ENCODE data around the gene MXD3. TPM values are rescaled to one million over a fixed set of nuclear protein-coding genes. Genes with fewer than 3 reads are reported as not detected.
"Not testable (repeated sequence)": the region's sequence is repeated elsewhere in the genome, so short reads cannot be mapped to it uniquely, and the experiment has no call there.

The MXD3 gene
- total RNA-seq, 2 donors from 2014 or later = 8.3 to 12.9 TPM

GRCh38 chr5:177309351-177310191, 2.1 kb downstream of the MXD3 start:
- DNase-seq (peak; percentile 74 to 78), ATAC-seq (peak; percentile 36)
- intact Hi-C loops (cut with DNase I, micrococcal nuclease) = loop anchor here in 1 of 2 donors (10.0 kb wide), 1 partner anchor 55 kb away; no protein-coding TSS in a partner anchor

DNA sequence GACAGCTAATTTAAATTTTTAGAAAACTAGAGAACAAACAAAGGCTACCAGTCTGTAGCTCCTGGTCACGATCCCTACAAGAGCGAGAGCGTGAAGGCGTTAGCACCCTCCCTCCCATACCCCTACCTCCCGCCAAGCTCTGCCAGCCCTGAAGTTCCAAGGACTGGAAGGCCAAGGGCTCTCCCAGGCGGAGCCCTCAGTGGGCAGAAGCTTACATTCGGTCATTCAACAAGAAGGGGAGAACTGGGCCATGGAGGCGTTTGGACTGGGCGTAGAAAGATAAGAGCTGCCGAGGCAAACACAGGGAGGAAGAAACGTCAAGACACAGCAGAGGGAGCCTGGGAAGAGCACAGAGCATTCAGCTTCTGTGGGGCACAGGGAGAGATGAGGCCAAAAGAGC, 3.0 kb downstream of the MXD3 start:
- intact Hi-C loops (cut with DNase I, micrococcal nuclease) = no loop called here
- DNase-seq (no peak), ATAC-seq (no peak)

DNA sequence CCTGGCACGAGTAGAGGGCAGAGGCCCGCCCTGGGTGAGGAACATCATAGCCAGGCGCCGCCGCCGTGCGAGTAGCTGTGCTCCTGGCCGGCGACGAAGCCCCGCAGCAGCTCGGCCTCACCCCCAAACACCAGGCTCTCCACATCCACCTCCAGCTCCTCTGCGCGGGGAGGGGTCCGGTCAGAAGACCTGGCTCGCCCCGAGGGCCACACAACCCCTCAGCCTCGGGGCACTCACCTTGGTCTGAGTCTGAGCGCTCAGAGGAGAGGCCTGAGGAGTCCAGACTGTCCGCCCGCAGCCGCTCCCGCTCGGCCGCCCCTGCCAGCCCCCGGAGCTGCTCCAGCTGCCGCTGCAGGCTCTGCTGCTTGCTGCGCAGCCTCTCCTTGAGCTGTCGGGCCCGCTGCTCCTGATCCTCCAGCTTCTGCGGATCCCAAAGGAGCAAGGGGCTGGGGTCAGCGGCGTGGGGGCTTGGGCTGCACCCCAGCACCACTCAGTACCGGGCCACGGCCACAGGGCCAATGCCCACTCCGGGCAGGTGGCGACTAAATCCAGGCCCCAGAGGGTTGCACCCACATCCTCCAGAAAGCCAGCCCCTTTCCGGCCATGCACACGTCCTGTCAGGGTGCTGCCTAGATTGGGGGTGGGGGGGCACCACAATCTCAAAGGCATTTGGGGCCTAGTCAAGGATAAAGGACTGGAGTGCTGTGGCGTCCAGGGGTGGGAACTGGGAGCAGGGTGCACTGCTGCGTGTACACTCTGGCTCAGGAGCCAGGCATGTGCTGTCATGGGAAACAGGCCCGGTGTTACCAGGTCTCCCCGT, 3.9 kb downstream of the MXD3 start:
- intact Hi-C loops (cut with DNase I, micrococcal nuclease) = no loop called here
- DNase-seq = peak in 1 of 2 donors; percentile 28

DNA sequence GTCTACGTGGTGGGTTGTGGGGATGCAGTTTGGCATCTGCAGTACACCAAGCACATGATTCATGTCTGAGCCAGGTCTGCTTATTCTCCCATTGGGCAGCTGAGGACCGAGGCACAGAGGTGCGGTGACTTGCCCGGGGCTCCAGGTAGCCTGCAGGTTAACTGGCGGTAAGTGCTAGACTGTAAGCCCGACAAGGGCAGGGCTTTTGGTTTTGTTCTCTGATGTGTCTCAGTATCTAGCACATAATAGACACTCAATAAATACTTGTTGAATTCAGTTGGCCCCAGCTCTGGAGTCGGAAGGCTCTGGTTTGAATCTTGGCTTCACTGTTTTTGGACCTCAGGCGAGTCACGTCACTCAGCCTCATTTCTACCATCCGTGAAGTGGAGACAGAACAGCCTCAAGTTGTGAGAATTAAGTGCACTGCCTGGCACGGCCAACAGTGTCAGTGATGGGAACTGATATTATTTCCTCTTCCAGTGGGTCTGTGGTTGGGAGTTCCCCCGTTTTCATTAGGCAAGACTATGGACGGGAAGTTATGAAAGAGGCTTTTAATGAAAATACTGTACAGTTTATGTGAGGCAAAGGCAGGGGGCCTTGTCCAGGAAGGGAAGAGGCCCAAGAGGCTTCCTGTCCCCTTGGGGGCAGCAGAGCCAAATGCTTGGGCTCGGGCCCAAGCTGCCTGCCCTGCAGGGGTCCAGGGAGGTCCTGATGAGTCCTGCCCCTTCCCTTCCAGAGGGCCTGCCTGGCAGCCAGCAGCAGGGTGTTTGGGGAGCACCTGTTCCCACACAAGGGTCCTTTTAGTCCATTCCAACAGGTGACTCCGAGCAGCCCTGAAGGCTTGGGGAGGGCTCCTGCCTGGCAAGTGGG, 4.8 kb downstream of the MXD3 start:
- intact Hi-C loops (cut with DNase I, micrococcal nuclease) = no loop called here
- peak in 1 of 2 donors; percentile 27 for DNase-seq
- ATAC-seq = no peak

More for the DNA sequence above, 3.9 kb downstream of the MXD3 start:
- no peak for ATAC-seq

DNA sequence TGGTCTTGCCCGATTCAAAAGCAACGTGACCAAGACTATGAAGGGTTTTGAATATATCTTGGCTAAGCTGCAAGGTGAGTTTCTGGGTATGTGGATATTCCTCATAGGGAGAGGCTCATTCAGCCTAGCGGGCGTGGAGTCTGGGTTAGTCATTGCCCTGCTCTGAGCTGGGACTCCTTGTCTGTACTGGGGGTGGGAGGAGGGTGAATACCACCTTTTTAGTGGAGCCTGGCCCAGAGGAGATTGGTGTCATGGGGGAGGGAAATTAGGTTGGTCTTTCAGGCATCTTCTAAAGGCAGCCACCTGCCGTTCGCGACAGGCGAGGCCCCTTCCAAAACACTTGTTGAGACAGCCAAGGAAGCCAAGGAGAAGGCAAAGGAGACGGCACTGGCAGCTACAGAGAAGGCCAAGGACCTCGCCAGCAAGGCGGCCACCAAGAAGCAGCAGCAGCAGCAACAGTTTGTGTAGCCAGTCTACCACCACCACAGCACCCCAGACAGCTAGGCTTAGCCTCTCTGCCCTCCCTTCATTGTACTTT, 5.5 kb downstream of the MXD3 start:
- DNase-seq; ATAC-seq; intact Hi-C loops (cut with DNase I, micrococcal nuclease): not testable (repeated sequence)

DNA sequence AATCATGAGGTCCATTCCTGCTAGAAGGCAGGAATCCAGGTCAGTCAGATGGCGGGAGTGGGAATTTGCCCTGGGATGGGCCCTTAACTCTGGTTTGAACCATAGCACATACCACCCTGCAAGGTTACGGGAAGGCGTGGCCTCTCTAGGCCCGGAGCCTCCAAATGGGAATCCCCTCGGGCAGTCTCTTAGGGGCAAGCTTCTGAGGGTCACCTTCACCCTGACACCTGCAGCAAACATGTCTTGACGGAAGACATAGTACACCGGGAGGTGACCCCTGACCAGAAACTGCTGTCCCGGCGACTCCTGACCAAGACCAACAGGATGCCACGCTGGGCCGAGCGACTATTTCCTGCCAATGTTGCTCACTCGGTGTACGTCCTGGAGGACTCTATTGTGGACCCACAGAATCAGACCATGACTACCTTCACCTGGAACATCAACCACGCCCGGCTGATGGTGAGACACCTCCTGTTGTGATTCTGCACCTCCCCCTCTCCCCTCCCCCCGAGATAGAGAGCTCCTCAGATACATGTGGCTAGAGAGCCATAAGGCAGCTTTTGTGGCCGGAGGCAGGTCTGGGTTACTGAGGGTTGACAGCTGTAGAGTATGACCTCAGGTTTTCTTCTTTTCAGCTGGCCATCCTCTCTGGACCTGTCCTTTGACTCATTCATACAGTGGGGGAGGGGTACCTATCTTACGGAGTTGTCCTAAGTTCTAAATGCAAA, 7.1 kb downstream of the MXD3 start:
- ATAC-seq (peak; percentile 62), DNase-seq (peak; percentile 85 to 88)
- intact Hi-C loops (cut with DNase I, micrococcal nuclease) = no loop called here

GRCh38 chr5:177303925-177304391, 7.7 kb downstream of the MXD3 start:
- DNase-seq (peak in 1 of 2 donors; percentile 57), ATAC-seq (peak; percentile 9)
- intact Hi-C loops (cut with DNase I, micrococcal nuclease) = no loop called here

- peak; percentile 84 to 95 for DNase-seq
- intact Hi-C loops (cut with DNase I, micrococcal nuclease) = no loop called here
- ATAC-seq = peak; percentile 62
Measured at GRCh38 chr5:177303121-177303924, 8.4 kb downstream of the MXD3 start, which contains the start of the genes PRELID1 and RAB24. Gene PRELID1 (plus strand): TSS chr5:177303799. CDS start chr5:177303986, 187 bp downstream. Gene RAB24 (minus strand): TSS chr5:177303719. CDS start chr5:177303288, 431 bp downstream.

DNA sequence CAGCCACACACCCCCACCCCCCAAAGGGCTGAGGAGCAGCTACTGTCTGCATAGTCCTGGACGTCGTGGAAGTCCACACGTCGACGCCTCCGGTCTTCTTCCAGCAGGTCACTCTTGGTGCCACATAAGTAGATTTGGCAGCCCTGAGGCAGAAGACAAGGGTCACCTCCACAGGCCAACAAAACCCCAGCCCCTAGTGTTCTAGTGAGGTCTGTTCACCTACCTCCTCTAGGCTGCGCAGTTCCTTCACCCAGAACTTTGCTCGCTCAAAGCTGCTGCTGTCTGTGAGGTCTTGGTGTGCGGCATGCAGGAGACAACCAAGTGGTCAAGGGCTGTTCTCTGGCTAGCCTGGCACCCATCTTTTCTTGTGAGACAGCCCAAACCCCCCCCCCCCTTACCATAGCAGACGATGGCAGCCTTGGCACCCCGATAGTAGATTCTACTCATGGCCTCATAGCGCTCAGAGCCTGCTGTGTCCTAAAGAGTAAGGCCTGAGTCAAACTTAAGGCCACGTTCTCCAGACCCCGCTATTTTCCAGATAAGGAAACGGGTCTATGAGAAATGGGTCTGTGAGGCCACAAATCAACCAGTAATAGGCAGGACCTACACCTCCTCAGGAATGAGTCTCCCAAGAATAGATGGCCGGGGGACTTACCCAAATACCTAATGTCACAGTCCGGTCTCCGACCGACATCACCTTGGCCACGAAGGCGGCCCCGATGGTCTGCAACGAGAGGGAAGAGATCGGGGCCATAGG, 9.2 kb downstream of the MXD3 start:
- peak in 1 of 2 donors; percentile 47 for DNase-seq
- no peak for ATAC-seq
- intact Hi-C loops (cut with DNase I, micrococcal nuclease) = no loop called here

- intact Hi-C loops (cut with DNase I, micrococcal nuclease) = no loop called here
Measured at GRCh38 chr5:177301503-177302165, 10.1 kb downstream of the MXD3 start.

GRCh38 chr5:177300951-177301350, 10.7 kb downstream of the MXD3 start:
- no peak for DNase-seq
- ATAC-seq = no peak
- intact Hi-C loops (cut with DNase I, micrococcal nuclease) = no loop called here

More at GRCh38 chr5:177301503-177302165, 10.1 kb downstream of the MXD3 start:
- DNase-seq = peak; percentile 88
- peak; percentile 44 for ATAC-seq

DNA sequence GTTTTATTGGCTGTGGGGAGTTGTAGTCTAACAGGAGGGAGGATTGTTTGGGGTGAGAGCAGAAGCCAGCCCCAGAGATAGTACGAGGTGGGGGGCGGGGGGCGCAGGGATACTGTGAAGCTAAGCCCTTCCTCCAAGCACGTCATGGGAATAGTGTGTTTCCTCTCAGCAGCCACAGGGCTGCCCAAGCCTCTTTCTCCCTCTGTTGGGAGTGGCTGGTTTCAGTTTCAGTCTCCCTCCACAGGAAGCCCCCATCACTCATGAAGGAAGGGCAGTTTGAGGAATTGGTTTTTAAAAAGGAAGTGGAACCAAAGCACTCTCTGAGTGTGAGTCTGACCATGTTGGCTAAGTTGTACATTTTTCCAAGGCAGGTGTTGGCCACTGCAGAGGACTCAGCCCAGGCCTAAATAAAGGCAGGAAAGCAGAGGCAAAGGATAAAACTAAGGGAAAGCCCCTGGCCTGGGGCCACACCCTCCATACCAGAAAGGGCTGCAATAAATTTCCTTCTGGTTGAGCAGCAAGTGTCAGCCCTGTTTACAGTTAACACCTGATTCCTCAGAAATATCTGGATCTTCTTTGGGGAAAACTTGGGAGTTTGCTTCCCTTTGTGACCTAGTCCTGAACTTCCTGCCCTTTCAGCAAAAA, 11.3 kb downstream of the MXD3 start:
- ATAC-seq (peak; percentile 36), DNase-seq (peak; percentile 78 to 80)
- intact Hi-C loops (cut with DNase I, micrococcal nuclease) = no loop called here

DNA sequence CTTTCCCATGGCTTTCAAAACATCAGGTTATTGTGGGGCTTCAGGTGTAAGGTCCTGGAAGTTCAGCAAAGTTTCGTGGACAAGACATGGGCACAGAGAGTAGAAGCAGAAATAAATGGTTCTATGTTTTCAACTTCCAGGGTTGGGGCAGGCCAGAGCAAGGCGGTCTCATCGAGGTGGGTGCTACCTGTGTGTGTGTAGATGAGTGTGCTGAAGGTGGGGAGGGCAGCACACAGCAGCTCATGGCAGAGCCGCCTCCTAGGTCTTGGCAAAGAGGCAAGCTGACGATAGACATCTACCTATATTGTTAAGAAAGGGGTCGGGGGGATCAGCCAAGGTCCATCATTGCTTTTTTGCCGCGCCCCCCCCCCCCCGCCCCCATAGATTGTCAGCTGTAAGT, 12.0 kb downstream of the MXD3 start:
- peak in 1 of 2 donors; percentile 30 for DNase-seq
- intact Hi-C loops (cut with DNase I, micrococcal nuclease) = no loop called here
- ATAC-seq = no peak

GRCh38 chr5:177297922-177298321, 13.8 kb downstream of the MXD3 start:
- ATAC-seq = no peak
- intact Hi-C loops (cut with DNase I, micrococcal nuclease) = no loop called here

DNA sequence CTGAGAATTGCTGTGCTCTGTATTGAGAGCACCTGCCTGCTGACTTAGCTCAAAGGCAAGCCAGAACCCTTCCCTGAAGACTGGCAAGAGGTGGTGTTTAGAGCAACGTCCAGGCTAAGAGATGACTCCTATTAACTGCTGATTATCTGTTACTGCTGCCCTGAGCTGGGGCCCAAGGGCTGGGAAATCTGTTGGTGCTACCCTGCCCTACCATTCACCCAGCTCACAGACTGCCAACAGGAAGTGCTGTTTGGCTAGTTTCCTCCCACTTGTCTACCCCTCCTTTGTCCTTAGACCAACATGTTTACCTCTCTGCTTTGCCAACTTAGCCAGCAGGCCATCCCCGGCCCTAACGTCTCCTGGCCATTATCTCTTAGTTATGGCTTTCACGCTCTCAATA, 15.1 kb downstream of the MXD3 start:
- no peak for DNase-seq
- intact Hi-C loops (cut with DNase I, micrococcal nuclease) = no loop called here
- peak; percentile 34 for ATAC-seq

More at GRCh38 chr5:177297922-177298321, 13.8 kb downstream of the MXD3 start:
- DNase-seq = no peak

Measured in left colon (tissue), 2 donors.